ENCODE results near the gene MAMSTR.

Gene MAMSTR

GRCh38 chr19:48742096-48742495 is 22.6 kb upstream of the MAMSTR start:
- no peaks in the 10 kb centered on the region for H3K79me2 ChIP-seq (ENCODE audit: insufficient read depth, low read length)
- no peaks in the 10 kb centered on the region for H3K27me3 ChIP-seq (ENCODE audit: insufficient read depth, low read length, poor library complexity, severe bottlenecking)
- H3K9me2 ChIP-seq (replicated peaks; ENCODE audit: low read depth, low read length) = no peaks in the 10 kb centered on the region
- H3K9me3 ChIP-seq (ENCODE audit: insufficient read depth, low read depth, low read length) = no peaks in the 10 kb centered on the region
- no peaks in the 10 kb centered on the region for H3K36me3 ChIP-seq (ENCODE audit: insufficient read depth, low read length)
- no peak overlapping the region for H2AFZ ChIP-seq (ENCODE audit: low read length)
- no peak overlapping the region for H3K9ac ChIP-seq (ENCODE audit: low read depth, low read length, poor library complexity, severe bottlenecking)
- no peaks in the 10 kb centered on the region for H4K20me1 ChIP-seq (ENCODE audit: insufficient read depth, low read length, poor library complexity, severe bottlenecking)
- H3K4me2 ChIP-seq (ENCODE audit: low read depth, low read length, poor library complexity, severe bottlenecking) = no peak overlapping the region
- peaks cover 21% of the 10 kb centered on the region for H3K4me1 ChIP-seq (ENCODE audit: insufficient read depth, low read length, poor library complexity, severe bottlenecking)
- no peaks in the 10 kb centered on the region for H3F3A ChIP-seq (ENCODE audit: low read depth)
- TF ChIP-seq CTCF (conservative IDR thresholded peaks at IDR 0.05; ENCODE audit: low read length) (no peak), EZH2phosphoT487 (IDR thresholded peaks at IDR 0.05; ENCODE audit: borderline replicate concordance) (no peak)
- H3K4me3 ChIP-seq (ENCODE audit: low read length, poor library complexity, severe bottlenecking) = no peak overlapping the region

GRCh38 chr19:48741129-48741999 is 21.8 kb upstream of the MAMSTR start:
- H3K4me3 ChIP-seq (ENCODE audit: low read length, poor library complexity, severe bottlenecking) = no peak overlapping the region
- no peak overlapping the region for H3K4me2 ChIP-seq (ENCODE audit: low read depth, low read length, poor library complexity, severe bottlenecking)
- no peaks in the 10 kb centered on the region for H3K79me2 ChIP-seq (ENCODE audit: insufficient read depth, low read length)
- H3K9me3 ChIP-seq (ENCODE audit: insufficient read depth, low read depth, low read length) = no peaks in the 10 kb centered on the region
- no peak overlapping the region for H2AFZ ChIP-seq (ENCODE audit: low read length)
- H3K9me2 ChIP-seq (replicated peaks; ENCODE audit: low read depth, low read length) = no peaks in the 10 kb centered on the region
- TF ChIP-seq CTCF (conservative IDR thresholded peaks at IDR 0.05; ENCODE audit: low read length) = no peak
- no peak for TF ChIP-seq EZH2phosphoT487 (IDR thresholded peaks at IDR 0.05; ENCODE audit: borderline replicate concordance)
- H4K20me1 ChIP-seq (ENCODE audit: insufficient read depth, low read length, poor library complexity, severe bottlenecking) = no peaks in the 10 kb centered on the region
- no peak overlapping the region for H3K9ac ChIP-seq (ENCODE audit: low read depth, low read length, poor library complexity, severe bottlenecking)
- H3K36me3 ChIP-seq (ENCODE audit: insufficient read depth, low read length) = no peaks in the 10 kb centered on the region
- H3K4me1 ChIP-seq (ENCODE audit: insufficient read depth, low read length, poor library complexity, severe bottlenecking) = peaks cover 21% of the 10 kb centered on the region
- H3F3A ChIP-seq (ENCODE audit: low read depth) = no peaks in the 10 kb centered on the region
- no peaks in the 10 kb centered on the region for H3K27me3 ChIP-seq (ENCODE audit: insufficient read depth, low read length, poor library complexity, severe bottlenecking)

- Histone ChIP-seq H3K9ac (ENCODE audit: low read depth, low read length, poor library complexity, severe bottlenecking) (no peak within 1 kb of the TSS), H3K4me1 (ENCODE audit: insufficient read depth, low read length, poor library complexity, severe bottlenecking) (peaks cover 21% of the 10 kb centered on the region), H3K9me2 (replicated peaks; ENCODE audit: low read depth, low read length) (no peaks in the 10 kb centered on the region), H3K4me2 (ENCODE audit: low read depth, low read length, poor library complexity, severe bottlenecking) (no peak within 1 kb of the TSS), H4K20me1 (ENCODE audit: insufficient read depth, low read length, poor library complexity, severe bottlenecking) (no peaks in the 10 kb centered on the region), H3K4me3 (ENCODE audit: low read length, poor library complexity, severe bottlenecking) (no peak within 1 kb of the TSS), H3K27me3 (ENCODE audit: insufficient read depth, low read length, poor library complexity, severe bottlenecking) (no peaks in the 10 kb centered on the region), H3K9me3 (ENCODE audit: insufficient read depth, low read depth, low read length) (no peaks in the 10 kb centered on the region), H3K79me2 (ENCODE audit: insufficient read depth, low read length) (no peaks in the 10 kb centered on the region), H2AFZ (ENCODE audit: low read length) (no peak within 1 kb of the TSS), H3K36me3 (ENCODE audit: insufficient read depth, low read length) (no peaks in the 10 kb centered on the region), H3F3A (ENCODE audit: low read depth) (no peaks in the 10 kb centered on the region)
- TF ChIP-seq CTCF (conservative IDR thresholded peaks at IDR 0.05; ENCODE audit: low read length) (no peak), EZH2phosphoT487 (IDR thresholded peaks at IDR 0.05; ENCODE audit: borderline replicate concordance) (no peak)
These were observed 20.8 kb upstream of the MAMSTR start, which contains the start of gene RASIP1 for GRCh38 chr19:48740164-48740972. RASIP1 (minus strand) TSS chr19:48740610; CDS start chr19:48740282, 328 bp downstream.
